Mesothelial cell of epicardium (in vitro differentiated cells): ENCODE results near the gene KIAA0825. TPM values are rescaled to one million over a fixed set of nuclear protein-coding genes. Genes with fewer than 3 reads are reported as not detected.
"Not testable (repeated sequence)": the region's sequence is repeated elsewhere in the genome, so short reads cannot be mapped to it uniquely, and the experiment has no call there.

Experiments
- DNase-seq, 2 experiments: peaks; one replicate each; pipeline ENCODE4 v3.0.0; 2021; ENCODE audit warnings: low spot score in 2 of 2; ENCODE audit not compliant: unreplicated experiment in 2 of 2
- H3K27ac Mint-ChIP-seq: 2 replicates; pipeline ENCODE4 v1.8.0; 2021; ENCODE audit warnings: mixed read lengths
- H3K27me3 Mint-ChIP-seq: 2 replicates; pipeline ENCODE4 v1.8.0; 2021; ENCODE audit warnings: low read depth, mixed read lengths
- H3K36me3 Mint-ChIP-seq: 2 replicates; pipeline ENCODE4 v1.8.0; 2021; ENCODE audit warnings: mixed read lengths
- H3K4me1 Mint-ChIP-seq: 2 replicates; pipeline ENCODE4 v1.8.0; 2021; ENCODE audit warnings: mixed read lengths
- H3K4me3 Mint-ChIP-seq: 2 replicates; pipeline ENCODE4 v1.8.0; 2021; ENCODE audit warnings: mild to moderate bottlenecking, moderate library complexity, mixed read lengths
- H3K9me3 Mint-ChIP-seq: 2 replicates; pipeline ENCODE4 v1.8.0; 2021; ENCODE audit warnings: mixed read lengths
- CTCF ChIP-seq: fragments of 200-600 bp; sonication (generic); IDR thresholded peaks from one replicate; pipeline ENCODE4 v1.5.0; 2021; ENCODE audit warnings: antibody characterized with exemption; ENCODE audit not compliant: unreplicated experiment
- total RNA-seq: library from RNA; stranded (reverse); gene quantifications from 3 replicates; pipeline ENCODE4 v1.2.1, GENCODE V29; 2021

The KIAA0825 gene
- total RNA-seq, 1 donor from 2014 or later: 5.4 TPM

DNA sequence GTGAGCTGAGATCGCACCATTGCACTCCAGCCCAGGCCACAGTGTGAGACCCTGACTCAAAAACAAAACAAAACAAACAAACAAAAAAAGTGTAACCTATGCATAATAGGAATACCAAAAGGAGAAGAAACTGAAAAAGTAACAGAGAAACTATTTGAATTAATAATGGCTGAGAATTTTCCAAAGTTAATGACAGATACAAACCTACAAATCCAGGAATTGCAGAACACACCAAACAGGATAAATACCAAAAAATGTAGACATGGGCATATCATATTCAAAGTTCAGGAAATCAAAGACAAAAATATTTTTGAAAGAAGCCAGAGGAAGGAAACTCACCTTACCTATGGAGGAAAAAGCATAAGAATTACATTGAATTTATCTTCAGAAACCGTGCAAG, 493.3 kb downstream of the KIAA0825 start:
- no peak overlapping the region for H3K27ac Mint-ChIP-seq
- H3K36me3 Mint-ChIP-seq: no peaks in the 10 kb centered on the region
- TF ChIP-seq CTCF: no peak
- H3K9me3 Mint-ChIP-seq: peaks cover 29% of the 10 kb centered on the region
- H3K27me3 Mint-ChIP-seq: peaks cover 2% of the 10 kb centered on the region
- H3K4me3 Mint-ChIP-seq: no peak overlapping the region
- no peak for DNase-seq
- no peaks in the 10 kb centered on the region for H3K4me1 Mint-ChIP-seq

DNA sequence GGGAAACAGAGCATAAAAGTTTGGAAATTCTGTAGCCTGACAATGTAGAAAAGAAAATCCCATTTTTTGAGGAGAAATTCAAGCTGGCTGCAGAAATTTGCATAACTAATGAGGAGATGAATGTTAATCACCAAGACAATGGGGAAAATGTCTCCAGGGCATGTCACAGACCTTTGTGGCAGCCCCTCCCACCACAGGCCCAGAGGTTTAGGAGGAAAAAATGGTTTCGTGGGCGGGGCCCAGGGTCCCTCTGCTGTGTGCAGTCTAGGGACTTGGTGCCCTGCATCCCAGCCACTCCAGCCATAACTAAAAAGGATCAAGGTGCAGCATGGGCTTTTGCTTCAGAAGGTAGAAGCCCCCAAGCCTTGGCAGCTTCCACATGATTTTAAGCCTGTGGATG, 502.1 kb downstream of the KIAA0825 start:
- peaks cover 14% of the 10 kb centered on the region for H3K9me3 Mint-ChIP-seq
- not testable (repeated sequence) for H3K4me1 Mint-ChIP-seq, H3K27ac Mint-ChIP-seq, H3K27me3 Mint-ChIP-seq, DNase-seq, H3K36me3 Mint-ChIP-seq, H3K4me3 Mint-ChIP-seq

DNA sequence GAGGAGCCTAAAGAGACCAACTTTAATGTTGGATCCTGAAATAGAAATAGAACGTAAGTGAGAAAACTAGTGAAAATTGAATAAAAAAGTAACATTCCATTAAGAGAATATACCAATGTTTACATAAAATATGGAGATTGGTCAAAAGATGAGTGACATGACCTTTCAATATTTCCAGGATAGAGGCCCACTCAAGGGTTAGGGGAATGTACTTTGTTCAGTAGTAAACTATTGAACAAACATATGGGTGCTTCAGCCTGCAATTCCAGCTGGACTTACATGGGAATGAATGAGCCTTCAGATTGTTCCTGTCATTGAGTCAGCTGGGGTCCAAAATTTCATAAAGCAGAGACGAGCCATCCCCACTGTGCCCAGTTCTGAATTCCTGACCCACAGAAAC, 505.3 kb downstream of the KIAA0825 start:
- no peak overlapping the region for H3K27ac Mint-ChIP-seq
- peaks cover 2% of the 10 kb centered on the region for H3K27me3 Mint-ChIP-seq
- peaks cover 10% of the 10 kb centered on the region for H3K9me3 Mint-ChIP-seq
- H3K4me1 Mint-ChIP-seq: peaks cover 14% of the 10 kb centered on the region
- no peak for TF ChIP-seq CTCF
- H3K4me3 Mint-ChIP-seq: no peak overlapping the region
- H3K36me3 Mint-ChIP-seq: peaks cover 6% of the 10 kb centered on the region
- DNase-seq: no peak

- peak; percentile 79 to 89 for DNase-seq
- peaks cover 10% of the 10 kb centered on the region for H3K36me3 Mint-ChIP-seq
- H3K27ac Mint-ChIP-seq: peak overlapping the region; percentile 97
- no peak for TF ChIP-seq CTCF
- peak overlapping the region; percentile 85 for H3K4me3 Mint-ChIP-seq
- H3K27me3 Mint-ChIP-seq: peaks cover 2% of the 10 kb centered on the region
- peaks cover 14% of the 10 kb centered on the region for H3K4me1 Mint-ChIP-seq
- peaks cover 14% of the 10 kb centered on the region for H3K9me3 Mint-ChIP-seq
Observed at GRCh38 chr5:94111209-94112004, 507.0 kb downstream of the KIAA0825 start.

DNA sequence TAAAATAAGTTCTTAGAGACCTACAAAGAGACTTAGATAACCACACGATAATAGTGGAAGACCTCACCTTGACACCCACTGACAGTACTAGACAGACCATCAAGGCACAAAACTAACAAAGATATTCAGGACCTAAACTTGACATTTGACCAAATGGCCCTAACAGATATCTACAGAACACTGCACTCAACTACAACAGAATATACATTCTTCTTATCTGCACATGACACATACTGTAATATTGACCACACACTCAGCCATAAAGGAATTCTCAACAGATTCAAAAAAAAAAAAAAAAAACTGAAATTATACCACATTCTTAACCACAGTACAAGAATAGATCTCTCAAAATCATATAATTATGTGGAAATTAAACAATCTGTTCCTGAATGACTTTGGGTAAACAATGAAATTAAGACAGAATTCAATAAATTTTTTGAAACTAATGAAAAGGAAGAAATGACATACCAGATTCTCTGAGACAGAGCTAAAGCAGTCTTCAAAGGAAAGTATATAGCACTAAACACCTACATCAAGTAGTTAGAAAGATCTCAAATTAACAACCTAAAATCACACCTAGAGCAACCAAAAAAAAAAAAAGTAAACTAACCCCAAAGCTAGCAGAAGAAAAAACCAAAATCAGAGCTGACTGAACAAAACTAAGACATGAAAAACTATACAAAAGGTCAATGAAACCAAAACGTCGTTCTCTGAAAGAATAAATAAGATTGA, 514.7 kb downstream of the KIAA0825 start:
- Mint-ChIP-seq H3K36me3 (peaks cover 43% of the 10 kb centered on the region), H3K27ac (no peak overlapping the region), H3K9me3 (peaks cover 61% of the 10 kb centered on the region), H3K27me3 (no peaks in the 10 kb centered on the region), H3K4me3 (no peak overlapping the region), H3K4me1 (no peaks in the 10 kb centered on the region)
- TF ChIP-seq CTCF: no peak
- no peak for DNase-seq

Other genes starting within 250 kb of the KIAA0825 start
- 8.2 to 9.8 TPM (median 9.4 TPM) in 3 replicates for gene SLF1, start 65 bp upstream of the KIAA0825 start, total RNA-seq